ENCODE data around the gene CBX1.
"Not testable (repeated sequence)": the region's sequence is repeated elsewhere in the genome, so short reads cannot be mapped to it uniquely, and the experiment has no call there.

Gene CBX1

DNA sequence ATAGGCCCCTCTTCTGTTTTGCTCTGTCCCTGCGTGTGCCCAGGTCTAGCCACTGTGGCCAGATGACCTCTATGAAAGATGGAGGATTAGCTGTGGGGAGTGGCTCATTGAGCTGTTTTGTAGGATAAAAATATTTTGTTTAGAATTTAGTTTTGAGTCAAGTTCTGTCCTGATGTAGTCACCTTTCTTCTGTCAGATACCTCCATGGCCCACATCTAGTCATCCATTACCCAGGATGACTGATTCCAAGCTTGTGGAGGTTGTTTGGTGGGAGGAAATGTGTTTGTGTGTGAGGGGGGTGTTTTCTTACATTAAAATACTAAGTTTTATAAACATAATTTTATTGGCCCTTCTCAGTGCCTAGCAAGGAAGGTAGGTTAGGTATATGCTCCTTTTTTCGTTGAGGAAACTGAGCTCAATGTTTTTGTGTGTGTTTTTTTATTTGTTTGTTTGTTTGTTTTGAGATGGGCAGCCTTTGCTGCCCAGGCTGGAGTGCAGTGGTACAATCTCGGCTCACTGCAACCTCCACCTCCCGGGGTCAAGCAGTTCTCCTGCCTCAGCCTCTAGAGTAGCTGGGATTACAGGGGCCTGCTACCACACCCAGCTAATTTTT lies 22.6 kb upstream of the CBX1 start:
- no peak for DNase-seq (ENCODE audit: low read depth in 4 of 4, low spot score in 1 of 4)

- DNase-seq (ENCODE audit: low read depth in 4 of 4, low spot score in 1 of 4) = no peak
Observed at GRCh38 chr17:48123111-48123510, 21.8 kb upstream of the CBX1 start.

DNA sequence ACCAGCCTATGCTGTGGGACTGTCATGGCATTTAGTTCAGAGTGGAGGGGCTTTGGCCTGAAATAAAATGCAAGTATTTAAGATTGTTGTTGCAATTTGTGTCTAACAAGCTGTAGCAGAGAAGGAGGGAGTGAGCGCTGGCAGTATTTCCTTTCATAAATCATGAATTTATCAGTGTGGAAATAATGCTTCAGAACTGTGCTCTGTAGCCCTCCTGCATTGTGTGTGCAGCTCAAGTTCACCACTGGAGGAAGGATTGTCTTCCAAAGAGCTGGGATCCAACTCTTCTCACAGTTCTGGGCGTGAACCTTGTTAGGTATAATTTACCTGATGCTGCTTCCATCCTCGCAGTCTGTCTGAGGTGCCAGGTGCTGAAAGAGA lies 21.4 kb upstream of the CBX1 start:
- no peak for DNase-seq (ENCODE audit: low read depth in 4 of 4, low spot score in 1 of 4)

- DNase-seq (ENCODE audit: low read depth in 4 of 4, low spot score in 1 of 4) = no peak
Observed at GRCh38 chr17:48121923-48122664, 20.8 kb upstream of the CBX1 start.

DNA sequence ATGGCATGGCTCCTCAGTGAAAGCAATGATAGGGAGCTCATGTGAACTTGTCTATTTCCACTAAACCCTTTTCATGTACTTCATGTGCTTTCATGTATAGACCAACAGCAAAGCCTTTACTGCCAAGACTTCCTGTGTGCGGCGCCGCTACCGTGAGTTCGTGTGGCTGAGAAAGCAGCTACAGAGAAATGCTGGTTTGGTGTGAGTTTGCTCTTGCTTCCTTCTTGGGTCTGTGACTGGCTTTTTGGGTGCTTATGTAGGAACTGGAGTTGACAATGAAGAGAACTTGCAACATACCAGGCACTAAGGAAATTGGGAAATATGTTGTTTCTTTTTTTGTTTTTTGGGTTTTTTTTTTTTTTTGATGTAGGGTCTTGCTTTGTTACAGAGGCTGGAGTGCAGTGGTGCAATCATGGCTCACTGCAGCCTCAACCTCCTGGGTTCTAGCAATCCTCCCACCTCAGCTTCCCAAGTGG lies 12.0 kb upstream of the CBX1 start:
- no peak for DNase-seq (ENCODE audit: low read depth in 4 of 4, low spot score in 1 of 4)

GRCh38 chr17:48111937-48112241 lies 10.6 kb upstream of the CBX1 start:
- no peak for DNase-seq (ENCODE audit: low read depth in 4 of 4, low spot score in 1 of 4)

DNA sequence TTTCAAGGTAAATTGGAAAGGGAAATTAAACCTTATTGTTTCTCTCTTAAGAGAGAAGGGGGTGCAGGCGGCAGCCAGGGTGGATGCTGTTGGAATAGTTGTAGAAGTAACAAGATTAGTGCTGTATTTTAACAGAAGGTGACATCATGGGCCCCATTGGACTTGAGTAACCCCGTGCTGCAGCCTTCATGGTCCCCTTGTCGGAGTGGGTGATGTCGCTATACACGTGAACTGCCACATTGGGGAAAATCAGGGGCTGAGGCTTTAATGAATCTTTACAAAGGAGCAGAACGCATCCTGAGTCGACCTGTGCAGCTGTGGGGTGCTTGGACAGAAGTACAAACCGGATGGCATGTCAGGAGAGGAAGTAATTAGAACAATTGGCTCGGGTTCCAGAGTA lies 9.5 kb upstream of the CBX1 start:
- DNase-seq (ENCODE audit: low read depth in 4 of 4, low spot score in 1 of 4) = no peak

GRCh38 chr17:48107137-48108055 lies 6.1 kb upstream of the CBX1 start, which contains the start of gene SNX11:
Gene SNX11 (plus strand): TSS chr17:48107766. CDS start chr17:48112044, 4,278 bp downstream.
- peak; percentile 82 to 94 (median 85) for DNase-seq (ENCODE audit: low read depth in 4 of 4, low spot score in 1 of 4)

GRCh38 chr17:48106802-48107136 lies 5.5 kb upstream of the CBX1 start:
- DNase-seq (ENCODE audit: low read depth in 4 of 4, low spot score in 1 of 4) = no peak

GRCh38 chr17:48104440-48104839 lies 3.2 kb upstream of the CBX1 start:
- DNase-seq (ENCODE audit: low read depth in 4 of 4, low spot score in 1 of 4) = no peak

- no peak for DNase-seq (ENCODE audit: low read depth in 4 of 4, low spot score in 1 of 4)
Observed at GRCh38 chr17:48102798-48103715, 1.8 kb upstream of the CBX1 start.

GRCh38 chr17:48102043-48102750 lies 919 bp upstream of the CBX1 start:
- DNase-seq (ENCODE audit: low read depth in 4 of 4, low spot score in 1 of 4) = no peak

DNA sequence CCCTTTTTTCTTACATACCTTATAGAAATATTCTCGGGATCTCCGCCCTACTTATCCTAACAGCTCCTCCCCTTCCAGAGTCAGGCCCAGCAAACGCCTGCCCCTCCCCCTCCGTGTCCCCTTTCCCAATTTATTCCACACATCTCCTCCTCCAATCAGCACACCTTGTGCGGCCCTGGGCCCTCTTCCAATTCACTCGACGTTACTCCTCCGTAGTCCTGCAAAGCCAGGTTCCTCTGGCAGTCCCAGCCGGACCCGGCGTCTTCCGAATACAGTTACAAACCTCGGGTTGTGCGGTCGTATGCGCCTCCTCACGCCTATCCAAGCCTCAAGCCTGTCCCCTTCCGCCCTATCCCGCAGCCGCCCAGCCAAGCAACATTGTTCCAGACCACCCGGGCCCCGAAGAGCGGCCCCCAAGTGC lies 677 bp downstream of the CBX1 start:
- DNase-seq (ENCODE audit: low read depth in 4 of 4, low spot score in 1 of 4) = no peak

GRCh38 chr17:48100160-48100559 lies 1.1 kb downstream of the CBX1 start:
- DNase-seq (ENCODE audit: low read depth in 4 of 4, low spot score in 1 of 4) = no peak

GRCh38 chr17:48095611-48096010 lies 5.7 kb downstream of the CBX1 start:
- DNase-seq (ENCODE audit: low read depth in 4 of 4, low spot score in 1 of 4) = no peak

DNA sequence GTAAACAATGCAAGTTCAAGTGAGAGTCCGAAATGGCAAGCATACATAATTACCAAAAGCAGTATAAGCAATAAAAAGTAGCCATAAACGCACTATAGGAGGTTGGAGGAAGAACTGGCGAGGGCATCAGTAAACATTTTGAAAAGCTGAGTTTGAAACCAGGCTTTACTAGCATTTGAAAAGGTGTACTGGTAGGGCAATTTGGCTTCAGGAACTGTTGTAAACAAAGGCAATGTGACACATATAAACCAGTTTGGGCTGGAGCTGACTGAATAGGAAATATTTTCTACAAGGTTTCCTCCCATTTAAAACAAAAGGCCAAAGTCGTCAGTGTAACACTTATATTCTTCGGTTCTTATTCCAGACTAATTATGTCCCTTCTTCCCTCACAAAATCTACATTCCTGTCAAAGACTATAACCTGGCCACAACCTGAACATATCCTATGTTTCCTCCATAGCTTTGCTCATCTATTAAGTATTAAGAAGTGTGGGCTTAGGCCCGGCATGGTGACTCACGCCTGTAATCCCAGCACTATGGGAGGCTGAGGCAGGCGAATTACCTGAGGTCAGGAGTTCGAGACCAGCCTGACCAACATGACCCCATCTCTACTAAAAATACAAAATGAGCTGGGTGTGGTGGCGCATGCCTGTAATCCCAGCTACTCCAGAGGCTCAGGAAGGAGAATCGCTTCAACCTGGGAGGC lies 7.8 kb downstream of the CBX1 start:
- no peak for DNase-seq (ENCODE audit: low read depth in 4 of 4, low spot score in 1 of 4)

DNA sequence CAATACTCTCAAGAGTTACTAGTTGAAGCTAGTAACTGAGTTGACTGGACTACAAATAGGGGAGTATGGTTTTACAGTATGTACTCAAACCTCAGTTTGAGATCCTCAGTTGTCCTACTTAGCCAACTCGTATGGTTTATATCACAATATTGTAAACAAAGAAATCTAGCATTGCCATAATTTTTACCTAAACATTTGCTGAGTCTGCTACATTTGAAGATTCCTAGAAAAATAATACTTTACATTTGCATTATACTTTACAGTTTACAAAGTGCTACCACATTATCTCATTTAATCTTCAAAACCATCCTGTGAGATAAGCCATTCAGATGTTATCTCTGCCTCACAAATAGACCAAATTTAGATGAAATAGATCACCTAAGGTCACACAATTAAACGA lies 16.3 kb downstream of the CBX1 start:
- DNase-seq (ENCODE audit: low read depth in 4 of 4, low spot score in 1 of 4) = no peak

DNA sequence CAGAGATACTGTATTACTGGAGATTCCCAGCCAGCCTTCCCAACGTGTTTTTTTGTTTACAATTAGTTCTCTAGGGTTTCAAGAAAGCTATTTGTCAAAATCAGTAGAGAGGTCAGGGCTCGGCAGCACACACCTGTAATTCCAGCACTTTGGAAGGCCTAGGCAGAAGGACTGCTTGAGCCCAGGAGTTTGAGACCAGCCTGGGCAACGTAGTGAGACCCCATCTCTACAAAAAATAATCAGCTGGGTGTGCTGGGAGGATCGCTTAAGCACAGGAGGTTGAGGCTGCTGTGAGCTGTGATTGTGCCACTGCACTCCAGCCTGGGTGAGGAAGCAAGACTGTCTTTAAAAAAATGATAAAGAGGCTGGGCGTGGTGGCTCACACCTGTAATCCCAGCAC lies 19.4 kb downstream of the CBX1 start:
- DNase-seq (ENCODE audit: low read depth in 4 of 4, low spot score in 1 of 4) = no peak

GRCh38 chr17:48077152-48077551 lies 24.1 kb downstream of the CBX1 start:
- DNase-seq (ENCODE audit: low read depth in 4 of 4, low spot score in 1 of 4) = not testable (repeated sequence)

Data from stimulated activated CD4-positive, alpha-beta T cell treated with anti-CD3 and anti-CD28 coated beads, Interleukin-1b, Interleukin-23, amount 100 ng/mL, for 24 hours (primary cell).